A549 (cell line): ENCODE results near the gene TMEM108. TPM values are rescaled to one million over a fixed set of nuclear protein-coding genes. Genes with fewer than 3 reads are reported as not detected.

Experiments
- ATAC-seq, 2 experiments: fragments of 200-7000 bp in 1 of 2; fragments of >200 bp in 1 of 2; cut with Nextera tagmentation in 1 of 2; cut with Tn5 transposase in 1 of 2; 3 replicates each; pipeline versions ENCODE4 v1.8.0 to v1.9.1; 2018 to 2020; ENCODE audit warnings: mild to moderate bottlenecking in 1 of 2, moderate library complexity in 1 of 2
- CTCF ChIA-PET: fragments of 300-600 bp; sonication (Branson Sonifier 250); formaldehyde crosslinking; extraction: SDS; loops from one replicate; lab custom pipeline; 2021; ENCODE audit warnings: antibody characterized with exemption, inconsistent platforms; lab: Yijun Ruan, JAX
- POLR2A ChIA-PET: fragments of 350-600 bp; formaldehyde crosslinking; extraction: SDS; loops from one replicate; lab custom pipeline; 2021; ENCODE audit warnings: antibody characterized with exemption, inconsistent platforms; lab: Yijun Ruan, JAX
- DNase-seq, 2 experiments: peaks; one replicate each; pipeline versions ENCODE4 v3.0.0 to v3.0.0-alpha.2; 2011 to 2016; ENCODE audit warnings: low read depth in 1 of 2, low spot score in 1 of 2
- FAIRE-seq: peaks from 2 replicates; lab custom pipeline; 2011; peaks lifted over from hg19 to GRCh38; lab: Jason Lieb, UNC
- H3K27ac ChIP-seq, 2 experiments: fragments of >200 bp; sonication (Bioruptor Twin); formaldehyde crosslinking; 3 replicates each; pipeline ENCODE4 v1.5.1; 2016 to 2017
- H3K4me1 ChIP-seq: fragments of >200 bp; sonication (Bioruptor Twin); formaldehyde crosslinking; 3 replicates; pipeline ENCODE4 v1.6.1; 2016
- H3K4me2 ChIP-seq: fragments of >200 bp; sonication (Bioruptor Twin); formaldehyde crosslinking; 3 replicates; pipeline ENCODE4 v1.6.1; 2016
- H3K4me3 ChIP-seq: fragments of >200 bp; sonication (Bioruptor Twin); formaldehyde crosslinking; 3 replicates; pipeline ENCODE4 v1.5.1; 2016
- H3K9me3 ChIP-seq: fragments of >200 bp; sonication (Bioruptor Twin); formaldehyde crosslinking; 3 replicates; pipeline ENCODE4 v1.6.1; 2016
- BHLHE40 ChIP-seq: IDR thresholded peaks from 2 replicates; pipeline ENCODE4 v1.6.1; 2012; ENCODE audit warnings: low read depth, low read length, inconsistent platforms
- CBX2 ChIP-seq: fragments of 200-600 bp; sonication (generic); IDR thresholded peaks from 2 replicates; pipeline ENCODE4 v1.6.1; 2016; ENCODE audit warnings: low read depth, mild to moderate bottlenecking, borderline replicate concordance
- CHD4 ChIP-seq: fragments of 200-600 bp; sonication (generic); IDR thresholded peaks from 2 replicates; pipeline ENCODE4 v1.6.1; 2016; ENCODE audit warnings: antibody characterized with exemption, mild to moderate bottlenecking, borderline replicate concordance
- ESRRA ChIP-seq: fragments of 150-350 bp; IDR thresholded peaks from 2 replicates; pipeline ENCODE4 v1.6.1; 2014; ENCODE audit warnings: mild to moderate bottlenecking, low read length, borderline replicate concordance
- FOSB ChIP-seq: fragments of 250-450 bp; sonication (Bioruptor Pico); IDR thresholded peaks from 2 replicates; pipeline ENCODE4 v1.5.0; 2020; ENCODE audit warnings: mild to moderate bottlenecking, moderate library complexity
- FOSL2 ChIP-seq, 2 experiments: fragments of 450-650 bp in 1 of 2; fragments of >200 bp in 1 of 2; sonication (Bioruptor Twin) in 1 of 2; formaldehyde crosslinking; IDR thresholded peaks; 2 replicates each; pipeline versions ENCODE4 v1.5.0 to v1.6.1; 2016 to 2020; ENCODE audit warnings: mild to moderate bottlenecking in 1 of 2, moderate library complexity in 1 of 2
- HMGXB4 ChIP-seq: fragments of 250-450 bp; sonication (Bioruptor Pico); IDR thresholded peaks from 2 replicates; pipeline ENCODE4 v1.5.0; 2021; ENCODE audit warnings: mild to moderate bottlenecking, moderate library complexity, borderline replicate concordance
- HOXA7 ChIP-seq: fragments of 250-450 bp; sonication (Bioruptor Pico); IDR thresholded peaks from 2 replicates; pipeline ENCODE4 v1.5.0; 2020; ENCODE audit warnings: mild to moderate bottlenecking, moderate library complexity
- HOXB13 ChIP-seq: fragments of 250-450 bp; sonication (Bioruptor Pico); IDR thresholded peaks from 2 replicates; pipeline ENCODE4 v1.5.0; 2020; ENCODE audit warnings: low read depth, mild to moderate bottlenecking, moderate library complexity
- HOXB5 ChIP-seq: fragments of 250-450 bp; sonication (Bioruptor Pico); IDR thresholded peaks from 2 replicates; pipeline ENCODE4 v1.5.0; 2020; ENCODE audit warnings: mild to moderate bottlenecking, moderate library complexity
- JUN ChIP-seq, 2 experiments: fragments of >200 bp; sonication (Bioruptor Twin); formaldehyde crosslinking; IDR thresholded peaks; 2 replicates in 1 of 2; 3 replicates in 1 of 2; pipeline ENCODE4 v1.6.1; 2016 to 2017
- KDM1A ChIP-seq: fragments of 200-600 bp; sonication (generic); IDR thresholded peaks from 2 replicates; pipeline ENCODE4 v1.6.1; 2016; ENCODE audit warnings: low read depth, mild to moderate bottlenecking
- KDM5A ChIP-seq: fragments of 200-600 bp; sonication (generic); IDR thresholded peaks from 2 replicates; pipeline ENCODE4 v1.6.1; 2016; ENCODE audit warnings: antibody characterized with exemption, mild to moderate bottlenecking
- NFE2L2 ChIP-seq: fragments of 150-350 bp; conservative IDR thresholded peaks from 2 replicates; pipeline ENCODE4 v1.6.1; 2014; ENCODE audit warnings: low read length
- NR3C1 ChIP-seq: fragments of >200 bp; sonication (Bioruptor Twin); formaldehyde crosslinking; IDR thresholded peaks from 3 replicates; pipeline ENCODE4 v1.6.1; 2017
- RAD21 ChIP-seq, 2 experiments: fragments of >200 bp in 1 of 2; sonication (Bioruptor Twin) in 1 of 2; formaldehyde crosslinking in 1 of 2; IDR thresholded peaks in 1 of 2; conservative IDR thresholded peaks in 1 of 2; 2 replicates in 1 of 2; 3 replicates in 1 of 2; pipeline ENCODE4 v1.6.1; 2012 to 2018; ENCODE audit warnings: inconsistent platforms in 1 of 2
- RARB ChIP-seq: fragments of 250-450 bp; sonication (Bioruptor Pico); IDR thresholded peaks from 2 replicates; pipeline ENCODE4 v1.8.0; 2021; ENCODE audit warnings: mild to moderate bottlenecking, moderate library complexity
- RFX5 ChIP-seq: fragments of 450-650 bp; IDR thresholded peaks from 2 replicates; pipeline ENCODE4 v1.7.1; 2014; ENCODE audit warnings: antibody characterized with exemption, mild to moderate bottlenecking, moderate library complexity
- TFCP2L1 ChIP-seq: fragments of 250-450 bp; sonication (Bioruptor Pico); IDR thresholded peaks from 2 replicates; pipeline ENCODE4 v1.5.0; 2021; ENCODE audit warnings: mild to moderate bottlenecking
- ZC3H11A ChIP-seq: fragments of 450-650 bp; IDR thresholded peaks from 2 replicates; pipeline ENCODE4 v1.6.1; 2014; ENCODE audit warnings: antibody characterized with exemption, mild to moderate bottlenecking
- ZNF302 ChIP-seq: fragments of 250-450 bp; sonication (Bioruptor Pico); IDR thresholded peaks from 2 replicates; pipeline ENCODE4 v1.9.0; 2021; ENCODE audit warnings: inconsistent platforms, mild to moderate bottlenecking, moderate library complexity
- WGBS: methylation state at CpG from one replicate; pipeline ENCODE4 v1.1.6; 2017; ENCODE audit errors: missing lambda C conversion rate; 5-methylcytosine and 5-hydroxymethylcytosine counted together
- polyA plus RNA-seq, 4 experiments: library from polyadenylated mRNA; depleted of rRNA in 3 of 4; stranded (reverse); fragments of >200 nt; fragmentation: RNase III in 1 of 4; extraction: RNeasy Plus Mini Kit Qiagen cat#74134 plus additional on column Dnase treatment in 1 of 4; gene quantifications; 2 replicates in 3 of 4; 3 replicates in 1 of 4; pipeline ENCODE4 v1.2.3, GENCODE V29; 2011 to 2017
- TF ChIP-seq, protein P1 (sequence below): fragments of 200-600 bp; sonication (generic); IDR thresholded peaks from 2 replicates; pipeline ENCODE4 v1.6.1; 2016; ENCODE audit warnings: antibody characterized with exemption, mild to moderate bottlenecking, moderate library complexity

The TMEM108 gene
- polyA plus RNA-seq, 2 of the 4 experiments (the other 2 are of a cell fraction) = not detected

DNA sequence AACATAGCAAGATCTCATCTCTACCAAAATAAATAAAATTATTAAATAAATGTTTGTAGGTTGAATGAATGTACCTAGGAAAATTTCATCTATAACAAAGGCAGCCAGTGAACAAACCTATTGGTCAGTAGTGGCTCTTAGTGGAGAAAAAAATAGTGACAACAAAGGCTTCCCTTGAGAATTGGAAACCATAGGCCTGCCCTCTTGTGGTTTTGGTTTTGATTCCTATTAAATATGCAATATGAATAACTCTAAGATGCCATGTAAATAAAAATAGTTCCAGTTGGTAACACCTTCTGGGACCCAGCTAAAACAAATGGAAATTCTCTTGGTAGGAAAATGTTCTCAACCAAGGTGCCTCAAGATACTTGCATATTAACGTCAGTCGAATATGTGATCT, 216.0 kb downstream of the TMEM108 start:
- no peaks in the 10 kb centered on the region for H3K9me3 ChIP-seq
- no peak for DNase-seq
- TF ChIP-seq ZC3H11A (no peak), KDM1A (no peak), ESRRA (no peak), TFCP2L1 (CRISPR knock-in tag) (no peak), NFE2L2 (no peak), CHD4 (no peak), BHLHE40 (no peak), HOXA7 (CRISPR knock-in tag) (no peak), RFX5 (no peak), FOSB (CRISPR knock-in tag) (no peak), HOXB5 (CRISPR knock-in tag) (no peak), RARB (CRISPR knock-in tag) (no peak), RAD21 (conservative IDR thresholded peaks at IDR 0.05 in 1 of 2, IDR thresholded peaks at IDR 0.05 in 1 of 2) (no peak), FOSL2 (IDR thresholded peaks at IDR 0.05) (no peak), FOSL2 (CRISPR knock-in tag; IDR thresholded peaks at IDR 0.05) (no peak), HOXB13 (no peak)
- TF ChIP-seq, protein P1, sequence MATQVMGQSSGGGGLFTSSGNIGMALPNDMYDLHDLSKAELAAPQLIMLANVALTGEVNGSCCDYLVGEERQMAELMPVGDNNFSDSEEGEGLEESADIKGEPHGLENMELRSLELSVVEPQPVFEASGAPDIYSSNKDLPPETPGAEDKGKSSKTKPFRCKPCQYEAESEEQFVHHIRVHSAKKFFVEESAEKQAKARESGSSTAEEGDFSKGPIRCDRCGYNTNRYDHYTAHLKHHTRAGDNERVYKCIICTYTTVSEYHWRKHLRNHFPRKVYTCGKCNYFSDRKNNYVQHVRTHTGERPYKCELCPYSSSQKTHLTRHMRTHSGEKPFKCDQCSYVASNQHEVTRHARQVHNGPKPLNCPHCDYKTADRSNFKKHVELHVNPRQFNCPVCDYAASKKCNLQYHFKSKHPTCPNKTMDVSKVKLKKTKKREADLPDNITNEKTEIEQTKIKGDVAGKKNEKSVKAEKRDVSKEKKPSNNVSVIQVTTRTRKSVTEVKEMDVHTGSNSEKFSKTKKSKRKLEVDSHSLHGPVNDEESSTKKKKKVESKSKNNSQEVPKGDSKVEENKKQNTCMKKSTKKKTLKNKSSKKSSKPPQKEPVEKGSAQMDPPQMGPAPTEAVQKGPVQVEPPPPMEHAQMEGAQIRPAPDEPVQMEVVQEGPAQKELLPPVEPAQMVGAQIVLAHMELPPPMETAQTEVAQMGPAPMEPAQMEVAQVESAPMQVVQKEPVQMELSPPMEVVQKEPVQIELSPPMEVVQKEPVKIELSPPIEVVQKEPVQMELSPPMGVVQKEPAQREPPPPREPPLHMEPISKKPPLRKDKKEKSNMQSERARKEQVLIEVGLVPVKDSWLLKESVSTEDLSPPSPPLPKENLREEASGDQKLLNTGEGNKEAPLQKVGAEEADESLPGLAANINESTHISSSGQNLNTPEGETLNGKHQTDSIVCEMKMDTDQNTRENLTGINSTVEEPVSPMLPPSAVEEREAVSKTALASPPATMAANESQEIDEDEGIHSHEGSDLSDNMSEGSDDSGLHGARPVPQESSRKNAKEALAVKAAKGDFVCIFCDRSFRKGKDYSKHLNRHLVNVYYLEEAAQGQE = no peak
- CTCF ChIA-PET = no interaction called here
- 0% methylated on average over 2 of the region's 2 CpGs for WGBS
- H3K4me2 ChIP-seq = no peak overlapping the region
- POLR2A ChIA-PET = no interaction called here
- H3K4me3 ChIP-seq = no peak overlapping the region
- no peak for FAIRE-seq
- ATAC-seq = no peak
- no peaks in the 10 kb centered on the region for H3K4me1 ChIP-seq
- H3K27ac ChIP-seq = no peak overlapping the region

DNA sequence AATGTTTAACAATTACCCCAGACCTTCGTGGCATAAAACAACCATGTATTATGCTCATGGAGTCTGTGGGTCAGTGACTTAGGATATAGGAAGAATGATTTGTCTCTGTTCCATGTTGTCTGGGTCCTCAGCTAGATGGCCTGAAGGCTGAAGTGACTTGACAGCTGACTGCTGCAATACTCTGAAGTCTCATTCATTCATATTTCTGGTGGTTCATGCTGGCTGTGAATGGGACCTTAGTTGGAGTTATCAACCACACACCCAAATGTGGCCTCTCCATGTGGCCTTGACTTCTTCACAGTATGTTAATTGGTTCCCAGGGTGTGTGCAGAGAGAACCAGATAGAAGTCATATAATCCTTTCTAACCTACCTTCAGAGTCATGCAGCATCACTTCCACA, 216.5 kb downstream of the TMEM108 start:
- Histone ChIP-seq H3K9me3 (no peaks in the 10 kb centered on the region), H3K4me3 (no peak overlapping the region), H3K4me2 (no peak overlapping the region), H3K4me1 (no peaks in the 10 kb centered on the region), H3K27ac (no peak overlapping the region)
- 0% methylated on average over 1 of the region's 1 CpG for WGBS
- ChIA-PET POLR2A (no interaction called here), CTCF (no interaction called here)
- no peak for FAIRE-seq
- TF ChIP-seq, protein P1 = no peak
- TF ChIP-seq TFCP2L1 (CRISPR knock-in tag) (no peak), NR3C1 (no peak), ZNF302 (no peak), ESRRA (no peak), KDM5A (no peak), FOSB (CRISPR knock-in tag) (no peak), HMGXB4 (no peak), CBX2 (no peak), JUN (IDR thresholded peaks at IDR 0.05) (no peak)
- ATAC-seq = no peak
- no peak for DNase-seq
